ENCODE results near the gene MTF2.
"Not testable (repeated sequence)": the region's sequence is repeated elsewhere in the genome, so short reads cannot be mapped to it uniquely, and the experiment has no call there.

Gene MTF2

GRCh38 chr1:93078986-93079654 lies at the start of gene MTF2:
TSS of gene MTF2 (plus strand) at chr1:93079283. CDS start at chr1:93079527, 244 bp downstream.
- peak; percentile 90 to 95 for DNase-seq

- peak in 1 of 2 experiments; percentile 3 for DNase-seq
Observed at GRCh38 chr1:93029317-93029716, 49.8 kb upstream of the MTF2 start.

- not testable (repeated sequence) for DNase-seq
Observed at GRCh38 chr1:93030191-93030590, 48.9 kb upstream of the MTF2 start.

GRCh38 chr1:93031711-93032110 lies 47.4 kb upstream of the MTF2 start:
- DNase-seq: no peak

GRCh38 chr1:93033029-93033428 lies 46.1 kb upstream of the MTF2 start:
- DNase-seq: no peak

- DNase-seq: no peak
Observed at GRCh38 chr1:93033785-93034184, 45.3 kb upstream of the MTF2 start.

- no peak for DNase-seq
Observed at GRCh38 chr1:93034397-93034796, 44.7 kb upstream of the MTF2 start.

- DNase-seq: no peak
Observed at GRCh38 chr1:93036672-93037071, 42.4 kb upstream of the MTF2 start.

- DNase-seq: peak in 1 of 2 experiments; percentile 27
Observed at GRCh38 chr1:93042187-93043056, 36.7 kb upstream of the MTF2 start.

GRCh38 chr1:93043057-93043557 lies 36.0 kb upstream of the MTF2 start:
- no peak for DNase-seq

GRCh38 chr1:93047618-93048017 lies 31.5 kb upstream of the MTF2 start:
- DNase-seq: no peak

GRCh38 chr1:93051961-93052360 lies 27.1 kb upstream of the MTF2 start:
- DNase-seq: no peak

GRCh38 chr1:93056214-93056613 lies 22.9 kb upstream of the MTF2 start:
- no peak for DNase-seq

- DNase-seq: no peak
Observed at GRCh38 chr1:93056649-93057048, 22.4 kb upstream of the MTF2 start.

GRCh38 chr1:93061895-93062792 lies 16.9 kb upstream of the MTF2 start:
- peak; percentile 11 to 46 for DNase-seq

- DNase-seq: no peak
Observed at GRCh38 chr1:93076268-93076667, 2.8 kb upstream of the MTF2 start.

GRCh38 chr1:93078203-93078602 lies 880 bp upstream of the MTF2 start:
- DNase-seq: no peak

GRCh38 chr1:93078638-93078985 lies 471 bp upstream of the MTF2 start:
- DNase-seq: no peak

GRCh38 chr1:93079685-93080141 lies 630 bp downstream of the MTF2 start:
- DNase-seq: peak; percentile 11 to 12

GRCh38 chr1:93080179-93080823 lies 1.2 kb downstream of the MTF2 start:
- no peak for DNase-seq

GRCh38 chr1:93081716-93082115 lies 2.6 kb downstream of the MTF2 start:
- no peak for DNase-seq

- no peak for DNase-seq
Observed at GRCh38 chr1:93082313-93082712, 3.2 kb downstream of the MTF2 start.

All from stimulated activated CD4-positive, alpha-beta T cell treated with anti-CD3 and anti-CD28 coated beads, Interleukin-4, amount 100 ng/mL, for 4 hours (primary cell).